AG09319 (cell line): ENCODE measurements around the gene GPR151.

Experiments
- DNase-seq: peaks from one replicate; pipeline ENCODE4 v3.0.0-alpha.2; 2010; ENCODE audit warnings: low read depth; ENCODE audit errors: extremely low read depth
- CTCF ChIP-seq: IDR thresholded peaks from 2 replicates; pipeline ENCODE4 v1.5.1; 2011; ENCODE audit warnings: low read depth, mild to moderate bottlenecking, inconsistent platforms, low read length, moderate library complexity

Gene GPR151

GRCh38 chr5:146549615-146550014 lies 33.6 kb upstream of the GPR151 start:
- TF ChIP-seq CTCF = no peak
- no peak for DNase-seq

- no peak for TF ChIP-seq CTCF
- no peak for DNase-seq
Observed at GRCh38 chr5:146548781-146549449, 32.9 kb upstream of the GPR151 start.

- TF ChIP-seq CTCF = no peak
- DNase-seq = no peak
Observed at GRCh38 chr5:146544232-146544631, 28.2 kb upstream of the GPR151 start.

GRCh38 chr5:146541958-146542849 lies 26.2 kb upstream of the GPR151 start:
- peak; percentile 80 for TF ChIP-seq CTCF
- peak; percentile 11 for DNase-seq

GRCh38 chr5:146540414-146540813 lies 24.4 kb upstream of the GPR151 start:
- TF ChIP-seq CTCF = no peak
- DNase-seq = no peak

- DNase-seq = no peak
- TF ChIP-seq CTCF = no peak
Observed at GRCh38 chr5:146539973-146540372, 24.0 kb upstream of the GPR151 start.

GRCh38 chr5:146538432-146538831 lies 22.4 kb upstream of the GPR151 start:
- no peak for DNase-seq
- TF ChIP-seq CTCF = no peak
